HG03064 (cell line): ENCODE measurements around the gene UBFD1.
"Not testable (repeated sequence)": the region's sequence is repeated elsewhere in the genome, so short reads cannot be mapped to it uniquely, and the experiment has no call there.

ENCODE experiments used
- ATAC-seq: cut with Tn5 transposase; IDR thresholded peaks from one replicate; pipeline ENCODE4 v1.9.1; 2021; ENCODE audit warnings: low read depth; ENCODE audit not compliant: unreplicated experiment

The UBFD1 gene

DNA sequence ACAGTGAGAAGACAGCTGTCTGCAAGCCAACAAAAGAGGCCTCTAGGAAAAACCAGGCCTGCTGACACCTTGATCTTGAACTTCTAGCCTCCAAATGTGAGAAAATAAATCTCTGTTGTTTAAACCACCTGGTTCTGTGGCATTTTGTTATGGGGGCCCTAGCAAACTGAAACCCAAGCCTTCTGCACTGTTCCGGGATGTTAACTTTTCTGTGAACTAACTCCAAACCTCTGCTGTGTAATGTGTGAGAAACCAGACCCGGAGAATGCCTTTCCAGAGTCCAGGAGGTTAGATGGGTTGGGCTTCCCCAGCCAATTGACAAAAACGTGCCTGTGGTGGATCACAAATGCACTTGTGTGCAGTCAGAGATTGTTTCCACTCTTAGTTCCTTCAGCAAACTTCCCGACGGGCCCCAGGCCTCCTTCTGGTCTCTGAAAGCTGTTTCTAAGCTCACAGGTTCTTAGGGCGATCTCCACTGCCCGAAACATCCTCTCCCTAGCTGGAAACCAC is 33.6 kb upstream of the UBFD1 start:
- ATAC-seq: no peak

DNA sequence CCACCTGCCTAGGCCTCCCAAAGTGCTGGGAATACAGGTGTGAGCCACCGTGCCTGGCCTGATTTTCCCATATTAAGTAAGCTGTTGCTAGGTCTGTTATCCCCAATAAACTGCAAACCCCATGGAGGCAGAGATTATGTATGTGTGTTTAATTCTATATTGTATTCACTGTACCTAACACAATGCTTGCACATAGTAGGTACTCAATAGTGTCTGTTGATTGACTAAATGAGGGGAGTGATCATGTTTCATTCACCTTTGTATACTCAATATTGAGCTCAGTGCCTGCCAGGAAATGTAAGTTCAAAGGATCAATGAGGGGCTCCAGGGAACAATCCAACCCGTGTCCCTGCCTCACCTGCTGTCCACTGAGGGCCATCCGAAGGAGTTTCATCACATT is 32.6 kb upstream of the UBFD1 start:
- no peak for ATAC-seq

DNA sequence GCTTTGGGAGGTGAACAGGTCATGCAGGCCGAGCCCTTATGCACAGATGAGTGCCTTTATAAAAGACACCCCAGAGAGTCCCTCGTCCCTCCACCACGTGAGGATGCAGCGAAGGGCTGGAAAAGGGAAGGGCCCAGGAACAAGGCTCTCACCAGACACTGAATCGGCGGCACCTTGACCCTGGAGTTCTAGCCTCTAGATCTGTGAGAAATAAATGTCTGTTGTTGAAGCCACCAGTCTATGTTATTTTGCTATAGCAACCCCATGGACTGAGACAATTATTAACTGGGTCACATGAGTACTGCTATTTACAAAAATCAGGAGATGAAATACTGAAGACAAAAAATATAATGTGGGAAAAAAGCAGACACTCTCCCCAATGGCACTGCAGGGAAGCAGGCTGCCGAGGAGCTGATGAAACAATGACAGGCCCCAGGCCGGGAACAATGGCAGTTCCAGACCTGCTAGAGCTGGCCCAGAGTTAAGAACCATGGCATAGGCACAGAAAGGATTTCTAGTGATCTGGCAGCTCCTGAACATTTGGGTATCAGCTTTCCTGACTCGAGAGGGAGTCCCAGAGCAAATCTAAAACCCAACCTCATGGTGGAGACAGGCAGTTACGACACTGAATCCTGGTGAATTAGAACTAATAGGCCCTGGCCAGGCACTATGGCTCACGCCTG is 29.4 kb upstream of the UBFD1 start:
- ATAC-seq: no peak

DNA sequence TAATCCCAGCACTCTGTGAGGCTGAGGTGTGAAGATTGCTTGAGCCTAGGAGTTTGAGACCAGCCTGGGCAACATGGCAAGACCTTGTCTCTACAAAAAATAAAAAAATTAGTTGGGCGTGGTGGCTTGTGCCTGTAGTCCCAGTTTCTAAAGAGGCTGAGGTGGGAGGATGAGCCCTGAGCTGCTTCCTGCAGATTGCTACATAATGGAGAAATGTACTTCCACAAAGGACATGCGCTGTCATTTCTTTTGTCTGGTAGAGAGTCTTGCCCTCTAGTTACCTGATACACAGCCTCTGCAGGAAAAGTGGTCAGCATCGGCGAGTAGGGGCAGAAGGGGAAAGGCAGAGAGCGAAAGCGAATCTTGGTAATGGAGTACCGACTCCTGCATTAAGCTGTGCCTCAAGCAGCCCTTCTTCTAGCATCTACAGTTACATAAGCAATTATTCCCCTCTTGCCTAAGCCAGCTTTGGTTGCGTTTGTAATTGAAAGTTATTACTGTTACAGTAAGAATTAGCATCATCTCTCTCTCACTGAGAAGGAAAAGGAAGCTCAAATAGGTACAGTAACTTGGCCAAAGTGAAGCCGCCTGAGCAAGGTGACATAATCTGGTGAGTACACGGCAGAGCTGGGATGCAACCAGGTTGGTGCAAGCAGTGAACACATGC is 28.8 kb upstream of the UBFD1 start:
- no peak for ATAC-seq

DNA sequence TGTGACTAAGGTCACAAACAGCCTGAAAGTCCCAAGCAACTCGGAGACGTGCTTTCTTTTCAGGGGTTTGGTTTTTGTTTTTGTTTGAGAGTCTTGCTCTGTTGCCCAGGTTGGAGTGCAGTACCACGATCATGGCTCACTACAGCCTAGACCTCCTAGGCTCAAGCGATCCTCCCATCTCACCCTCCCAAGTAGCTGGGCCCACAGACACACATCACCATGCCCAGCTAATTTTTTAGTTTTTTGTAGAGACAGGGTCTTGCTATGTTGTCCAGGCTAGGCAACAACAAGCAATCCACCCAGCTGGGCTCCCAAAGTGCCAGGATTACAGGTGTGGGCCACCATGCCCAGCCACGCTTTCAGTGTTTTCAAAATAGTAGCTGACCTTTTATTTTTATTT is 27.5 kb upstream of the UBFD1 start:
- ATAC-seq: no peak

DNA sequence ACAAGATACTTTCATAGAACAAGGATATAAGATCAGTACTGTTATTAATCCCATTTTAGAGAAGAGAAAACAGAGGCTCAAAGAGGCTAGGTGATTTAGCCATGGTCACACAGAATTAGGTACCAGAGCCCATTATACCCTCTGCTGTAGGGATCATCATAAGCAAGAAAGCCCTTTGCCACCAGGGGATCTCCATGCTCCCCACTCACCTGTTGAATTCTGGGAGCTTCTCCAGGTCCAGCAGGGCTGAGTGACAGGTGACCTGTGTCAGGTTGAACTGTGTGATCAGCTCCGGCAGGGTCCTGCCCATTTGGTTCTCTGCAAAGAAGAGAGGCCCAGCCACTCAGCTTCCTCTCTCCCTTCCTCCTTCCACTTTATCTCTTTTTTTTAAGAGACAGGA is 25.1 kb upstream of the UBFD1 start:
- no peak for ATAC-seq

DNA sequence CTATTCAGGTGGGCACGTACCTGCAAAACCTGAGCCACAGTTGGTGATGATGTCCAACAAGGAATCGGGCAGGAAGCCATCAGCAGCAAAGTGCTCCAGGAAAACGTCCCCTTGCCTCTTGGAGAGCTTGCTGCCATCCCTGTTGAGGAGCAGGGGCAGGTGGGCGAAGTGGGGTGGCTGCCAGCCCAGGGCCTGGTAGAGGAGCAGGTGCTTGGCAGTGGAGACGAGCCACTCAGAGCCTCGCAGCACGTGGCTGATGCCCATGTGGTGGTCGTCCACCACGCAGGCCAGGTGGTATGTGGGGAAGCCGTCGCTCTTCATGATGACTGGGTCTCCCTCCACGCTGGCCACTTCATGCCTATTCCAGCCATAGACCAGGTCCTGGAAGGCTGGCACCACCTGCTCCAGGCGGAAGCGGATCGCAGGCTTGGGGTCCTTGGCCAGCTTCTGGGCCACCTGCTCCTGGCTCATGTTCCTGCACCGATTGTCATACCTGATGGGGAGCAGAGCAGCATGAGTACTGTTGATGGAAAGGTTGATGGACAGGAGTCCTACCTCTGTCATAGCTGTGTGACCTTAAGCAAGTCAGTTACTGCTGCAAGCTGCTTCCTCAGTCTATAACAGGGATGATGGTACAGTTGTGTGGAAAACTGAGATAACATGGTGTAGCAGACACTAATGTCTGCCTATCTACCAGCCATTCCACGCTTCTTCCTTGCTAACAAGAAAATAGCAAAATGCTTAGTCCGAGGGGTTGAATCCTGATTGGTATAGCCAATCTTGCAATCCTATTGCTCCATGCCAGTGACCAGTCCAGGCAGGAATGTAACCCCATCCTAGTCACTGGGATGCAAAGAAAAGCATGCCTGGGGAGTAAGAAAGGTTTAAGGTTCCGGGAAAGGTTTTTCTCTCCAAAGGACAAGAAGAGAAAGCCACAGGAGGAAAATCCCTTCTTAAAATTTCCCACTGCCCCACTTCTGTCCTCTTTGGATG is 22.4 kb upstream of the UBFD1 start:
- no peak for ATAC-seq

DNA sequence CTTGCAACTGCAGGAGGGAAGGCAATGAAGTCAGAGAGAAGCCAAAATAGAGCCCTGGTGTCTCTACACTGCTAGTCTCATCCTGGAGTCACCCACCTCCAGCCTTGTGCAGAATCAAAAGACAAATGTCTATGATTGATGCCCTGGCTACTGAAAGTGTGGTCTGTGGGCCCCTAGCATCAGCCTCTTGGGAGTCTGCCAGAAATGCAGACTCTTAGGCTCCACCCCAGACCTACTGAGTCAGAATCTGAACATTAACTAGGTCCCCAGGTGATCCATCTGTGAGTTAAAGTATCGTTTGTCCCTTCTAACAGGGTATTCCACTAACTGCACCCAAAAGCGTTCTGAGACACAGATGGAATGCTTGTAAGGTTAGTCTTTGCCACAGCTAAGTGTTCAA is 21.6 kb upstream of the UBFD1 start:
- ATAC-seq: no peak

DNA sequence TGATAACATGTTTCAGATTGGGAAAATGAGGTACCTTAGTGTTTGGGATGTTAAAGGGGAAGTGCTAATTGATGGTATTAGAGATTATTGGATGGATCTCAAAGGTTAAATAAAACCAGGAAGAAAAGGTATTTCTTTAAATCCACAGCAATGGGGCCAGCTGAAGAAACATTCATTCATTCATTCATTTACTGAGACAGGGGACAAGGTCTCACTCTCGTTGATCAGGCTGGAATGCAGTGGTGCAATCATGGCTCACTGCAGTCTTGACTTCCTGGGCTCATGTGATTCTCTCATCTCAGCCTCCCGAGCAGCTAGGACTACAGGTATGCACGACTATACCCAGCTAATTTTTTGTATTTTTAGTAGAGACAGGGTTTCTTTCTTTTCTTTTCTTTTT is 20.1 kb upstream of the UBFD1 start:
- no peak for ATAC-seq

DNA sequence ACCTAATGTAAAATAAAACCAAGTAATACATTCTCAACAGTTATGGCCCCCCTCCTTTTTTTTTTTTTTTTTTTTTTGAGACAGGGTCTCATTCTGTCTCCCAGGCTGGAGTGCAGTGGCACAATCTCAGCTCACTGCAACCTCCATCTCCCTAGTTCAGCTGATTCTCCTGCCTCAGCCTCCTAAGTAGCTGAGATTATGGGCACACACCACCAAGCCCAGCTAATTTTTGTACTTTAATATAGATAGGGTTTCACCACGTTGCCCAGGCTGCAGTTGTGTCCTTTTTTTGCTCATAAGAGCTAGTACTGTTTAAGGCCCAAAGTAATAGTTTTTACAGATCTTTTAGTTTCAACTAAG is 18.6 kb upstream of the UBFD1 start:
- no peak for ATAC-seq

DNA sequence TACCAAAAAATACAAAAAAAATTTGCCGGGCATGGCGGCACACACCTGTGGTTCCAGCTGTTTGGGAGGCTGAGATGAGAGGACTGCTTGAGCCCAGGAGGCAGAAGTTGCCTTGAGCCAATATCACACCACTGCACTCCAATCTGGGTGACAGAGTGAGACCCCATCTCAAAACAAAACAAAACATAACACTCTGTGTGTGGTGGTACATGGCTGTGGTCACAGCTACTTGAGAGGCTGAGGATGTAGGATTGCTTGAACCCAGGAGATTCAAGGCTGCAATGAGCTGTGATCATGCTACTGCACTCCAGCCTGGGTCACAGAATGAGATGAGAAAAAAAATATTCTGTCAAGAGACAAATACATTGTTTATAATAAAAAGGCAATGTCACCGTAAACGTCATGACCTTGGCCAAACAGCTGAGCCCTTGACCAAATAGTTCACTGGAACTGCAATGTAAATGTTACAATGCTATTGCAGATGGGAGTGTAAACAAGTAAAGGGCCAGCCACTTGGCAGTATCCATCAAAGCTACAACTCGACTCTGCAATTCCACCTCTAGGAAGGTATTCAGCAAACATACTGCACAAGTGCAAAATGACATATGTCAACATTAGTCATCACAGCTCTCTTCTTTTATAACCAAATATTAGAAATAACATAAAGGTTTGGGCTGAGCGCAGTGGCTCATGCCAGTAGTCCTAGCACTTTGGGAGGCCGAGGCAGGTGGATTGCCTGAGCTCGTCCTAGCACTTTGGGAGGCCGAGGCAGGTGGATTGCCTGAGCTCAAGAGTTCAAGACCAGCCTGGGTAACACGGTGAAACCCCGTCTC is 17.3 kb upstream of the UBFD1 start:
- no peak for ATAC-seq

DNA sequence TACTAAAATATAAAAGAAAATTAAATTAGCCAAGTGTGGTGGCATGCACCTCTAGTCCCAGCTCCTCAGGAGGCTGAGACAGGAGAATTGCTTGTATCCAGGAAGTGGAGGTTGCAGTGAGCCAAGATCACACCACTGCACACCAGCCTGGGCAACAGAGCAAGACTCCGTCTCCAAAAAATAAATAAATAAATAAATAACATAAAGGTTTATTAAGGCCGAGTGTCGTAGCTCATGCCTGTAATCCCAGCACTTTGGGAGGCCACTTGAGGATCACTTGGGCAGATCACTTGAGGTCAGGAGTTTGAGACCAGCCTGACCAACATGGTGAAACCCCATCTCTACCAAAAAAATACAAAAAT is 16.7 kb upstream of the UBFD1 start:
- not testable (repeated sequence) for ATAC-seq

DNA sequence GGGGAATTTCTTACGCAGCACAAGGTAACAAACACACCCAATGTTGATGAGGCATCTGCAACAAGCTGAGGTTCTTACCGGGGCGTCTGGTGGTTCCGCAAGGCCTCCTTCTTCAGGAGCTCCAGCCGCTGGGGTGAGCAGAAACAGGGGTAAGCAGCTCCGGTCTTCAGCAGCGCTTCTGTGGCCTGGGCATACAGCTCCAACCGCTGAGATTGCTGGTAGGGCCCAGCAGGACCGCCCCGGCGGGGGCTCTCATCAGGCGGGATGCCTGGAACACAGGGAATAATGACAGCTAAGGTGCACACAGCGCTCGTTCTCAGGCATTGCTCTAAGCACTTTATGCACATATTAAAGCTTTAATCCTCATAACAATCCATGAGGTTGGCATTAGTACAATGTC is 13.1 kb upstream of the UBFD1 start:
- no peak for ATAC-seq

DNA sequence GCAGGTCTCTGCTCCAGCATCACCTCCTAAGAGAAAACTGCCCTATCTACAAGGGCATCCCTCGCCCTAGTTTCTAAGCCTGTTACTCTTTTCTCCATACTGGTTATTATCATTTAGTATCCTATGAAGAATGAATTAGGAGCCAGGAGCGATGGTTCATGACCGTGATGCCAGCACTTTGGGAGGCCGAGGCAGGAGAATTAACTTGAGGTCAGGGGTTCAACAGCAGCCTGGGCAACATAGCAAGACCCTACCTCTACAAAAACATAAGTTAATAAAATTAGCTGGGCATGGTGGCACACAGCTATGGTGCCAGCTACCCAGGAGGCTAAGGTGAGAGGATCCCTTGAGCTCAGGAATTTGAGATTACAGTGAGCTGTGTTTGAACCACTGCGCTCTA is 7.6 kb upstream of the UBFD1 start:
- ATAC-seq: no peak

DNA sequence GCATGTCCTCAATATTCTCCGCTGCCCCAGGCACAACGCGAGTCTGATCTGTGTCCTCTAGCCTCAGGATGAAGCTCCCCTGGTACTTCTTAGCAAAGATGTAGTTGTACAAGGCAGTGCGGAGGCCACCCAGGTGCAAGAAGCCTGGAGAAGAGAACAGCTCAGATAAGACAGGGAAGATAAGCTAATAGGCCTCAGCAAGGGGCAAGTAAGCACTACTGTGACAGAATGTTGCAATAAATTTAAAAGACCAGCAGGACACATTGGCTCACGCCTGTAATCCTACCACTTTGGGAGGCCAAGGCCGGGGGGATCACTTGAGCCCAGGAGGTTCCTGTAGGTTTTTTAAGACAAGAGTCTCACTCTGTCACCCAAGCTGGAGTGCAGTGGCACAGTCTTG is 5.4 kb upstream of the UBFD1 start:
- no peak for ATAC-seq

DNA sequence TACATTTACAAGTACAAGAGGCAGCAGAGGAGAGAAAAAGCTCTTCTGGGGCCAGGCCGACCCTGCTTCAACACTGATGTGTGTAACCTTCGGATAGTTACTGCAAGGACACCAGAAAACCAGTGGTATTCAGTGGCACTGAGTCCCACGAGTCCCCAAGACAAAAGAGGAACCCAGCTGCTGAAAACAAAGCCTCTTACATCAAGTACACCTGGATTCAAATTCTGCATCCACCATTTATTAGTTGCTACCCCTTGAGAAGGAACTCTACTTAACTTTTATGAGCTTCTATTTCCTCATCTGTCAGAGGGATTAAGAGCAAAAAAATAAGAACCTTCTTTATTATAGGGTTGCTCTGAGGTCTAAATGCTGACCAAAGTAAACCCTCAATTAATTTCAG is 3.0 kb upstream of the UBFD1 start:
- ATAC-seq: no peak

DNA sequence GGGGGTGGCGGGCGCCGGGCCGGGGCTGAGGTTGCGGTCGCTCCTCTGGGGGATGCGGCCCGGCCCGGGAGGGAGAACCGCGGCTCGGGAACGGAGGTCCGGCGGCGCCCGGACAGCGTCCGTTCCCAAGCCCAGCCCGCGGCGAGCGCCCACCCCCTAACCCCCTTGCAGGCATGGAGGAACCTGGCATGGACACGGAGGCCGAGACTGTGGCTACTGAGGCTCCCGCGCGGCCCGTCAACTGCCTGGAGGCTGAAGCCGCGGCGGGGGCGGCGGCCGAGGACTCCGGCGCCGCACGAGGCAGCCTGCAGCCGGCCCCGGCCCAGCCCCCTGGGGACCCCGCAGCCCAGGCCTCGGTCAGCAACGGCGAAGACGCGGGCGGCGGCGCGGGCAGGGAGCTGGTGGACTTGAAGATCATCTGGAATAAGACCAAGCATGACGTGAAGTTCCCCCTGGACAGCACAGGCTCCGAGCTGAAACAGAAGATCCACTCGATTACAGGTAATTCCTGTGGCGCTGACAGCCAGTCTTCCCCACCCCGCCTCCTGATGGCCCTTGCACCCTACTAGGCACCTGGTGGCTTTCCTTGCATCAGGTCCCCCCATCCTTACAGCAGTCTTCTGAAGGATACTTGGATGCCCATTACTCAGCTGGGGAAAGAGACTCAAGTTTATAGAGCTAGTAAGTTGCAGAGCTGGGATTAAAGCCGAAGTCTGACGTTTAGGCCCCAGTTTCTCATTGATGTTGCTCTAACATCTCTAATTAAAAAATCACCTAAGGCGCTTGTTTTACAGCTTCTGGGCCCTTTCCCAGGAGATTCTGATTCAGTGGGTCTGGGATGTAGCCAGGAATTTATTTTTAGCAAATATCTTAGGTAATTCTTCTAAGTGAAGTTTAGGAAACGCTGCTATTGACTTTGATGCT is 514 bp downstream of the UBFD1 start:
- peak; percentile 20 for ATAC-seq

DNA sequence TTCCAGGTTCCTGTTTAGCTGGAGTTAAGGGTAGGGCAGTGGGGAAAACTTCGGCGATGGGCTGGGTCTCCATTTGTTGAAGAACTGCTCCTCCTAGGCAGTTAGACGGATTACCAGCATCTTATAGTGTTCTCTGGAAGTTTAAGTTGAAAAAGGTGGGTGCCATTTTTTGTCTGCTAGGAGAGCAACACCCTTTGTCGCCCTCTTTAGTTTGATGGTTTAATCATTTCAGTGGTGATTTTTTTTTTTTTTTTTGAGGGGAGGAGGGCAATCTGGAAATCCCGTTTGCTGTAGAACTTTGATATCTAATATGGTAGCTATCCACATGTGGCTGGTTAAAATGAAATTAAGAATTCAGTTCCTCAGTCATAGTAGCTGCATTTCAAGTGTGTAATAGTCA is 4.1 kb downstream of the UBFD1 start:
- no peak for ATAC-seq

DNA sequence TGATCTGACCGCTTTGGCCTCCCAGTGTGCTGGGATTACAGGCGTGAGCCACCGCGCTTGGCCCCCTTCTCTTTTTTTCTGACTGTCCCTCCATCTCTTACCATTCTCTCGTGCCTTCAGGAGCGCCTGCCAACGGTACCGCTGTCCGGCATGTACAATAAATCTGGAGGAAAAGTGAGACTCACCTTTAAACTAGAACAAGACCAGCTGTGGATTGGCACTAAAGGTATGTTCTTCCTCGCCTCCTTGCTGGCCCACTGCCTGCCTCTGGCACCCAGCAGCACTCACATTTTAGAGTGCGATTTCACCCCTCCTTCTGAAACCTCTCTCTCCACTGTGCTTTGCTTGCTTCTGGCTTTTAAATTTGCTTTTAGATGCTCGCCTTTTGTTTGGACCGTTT is 5.0 kb downstream of the UBFD1 start:
- no peak for ATAC-seq
